ENCODE results near the gene TMEM178A. TPM values are rescaled to one million over a fixed set of nuclear protein-coding genes. Genes with fewer than 3 reads are reported as not detected.
A peak's percentile ranks its signal among the peaks of the same experiment; 100 is the strongest.

Gene TMEM178A
- total and polyA plus RNA-seq, 2 experiments from 2014 or later, result 0.32 TPM; not detected in 1

GRCh38 chr2:39732482-39732881 is 66.8 kb downstream of the TMEM178A start:
- no peaks in the 10 kb centered on the region for H3K27me3 ChIP-seq (replicated peaks; ENCODE audit: insufficient read depth)
- no peak overlapping the region for H2AFZ ChIP-seq
- DNase-seq, result peak; percentile 11
- in situ Hi-C loops (cut with MboI), result no loop called here
- WGBS, 2 experiments (ENCODE audit: low coverage in 1 of 2, low lambda C conversion rate in 2 of 2, missing lambda C conversion rate in 2 of 2), result 62 to 69% methylated on average over 1 of the region's 1 CpG
- peaks cover 24% of the 10 kb centered on the region for H3F3A ChIP-seq (ENCODE audit: insufficient read depth)
- no peaks in the 10 kb centered on the region for H3K9me2 ChIP-seq (ENCODE audit: insufficient read depth)
- no peak overlapping the region for H3K9ac ChIP-seq
- H3K4me2 ChIP-seq (ENCODE audit: unreplicated experiment), result no peak overlapping the region
- H3K36me3 ChIP-seq (ENCODE audit: low read depth), result peaks cover 17% of the 10 kb centered on the region
- TF ChIP-seq EZH2 (IDR thresholded peaks at IDR 0.05; ENCODE audit: insufficient read depth, poor library complexity, severe bottlenecking) (no peak), EZH2phosphoT487 (IDR thresholded peaks at IDR 0.05; ENCODE audit: insufficient read depth, low read depth) (no peak)
- no peaks in the 10 kb centered on the region for H4K20me1 ChIP-seq (ENCODE audit: insufficient read depth)
- peaks cover 21% of the 10 kb centered on the region for H3K4me1 ChIP-seq (ENCODE audit: insufficient read depth)
- peaks cover 19% of the 10 kb centered on the region for H3K79me2 ChIP-seq (ENCODE audit: insufficient read depth)
- H3K27ac ChIP-seq, result no peak overlapping the region
- H3K9me3 ChIP-seq (ENCODE audit: low read depth), result no peaks in the 10 kb centered on the region
- H3K4me3 ChIP-seq, result no peak overlapping the region

- H3K27ac ChIP-seq, result no peak overlapping the region
- H3K4me1 ChIP-seq (ENCODE audit: insufficient read depth), result peaks cover 26% of the 10 kb centered on the region
- no peak overlapping the region for H3K9ac ChIP-seq
- WGBS, 2 experiments (ENCODE audit: low coverage in 1 of 2, low lambda C conversion rate in 2 of 2, missing lambda C conversion rate in 2 of 2), result 70 to 76% methylated on average over 10 of the region's 10 CpGs
- H3K36me3 ChIP-seq (ENCODE audit: low read depth), result peaks cover 17% of the 10 kb centered on the region
- peak; percentile 51 for DNase-seq
- H3K79me2 ChIP-seq (ENCODE audit: insufficient read depth), result peaks cover 19% of the 10 kb centered on the region
- in situ Hi-C loops (cut with MboI), result no loop called here
- H3F3A ChIP-seq (ENCODE audit: insufficient read depth), result peaks cover 24% of the 10 kb centered on the region
- no peak overlapping the region for H2AFZ ChIP-seq
- H3K27me3 ChIP-seq (replicated peaks; ENCODE audit: insufficient read depth), result no peaks in the 10 kb centered on the region
- TF ChIP-seq EZH2 (IDR thresholded peaks at IDR 0.05; ENCODE audit: insufficient read depth, poor library complexity, severe bottlenecking) (no peak), EZH2phosphoT487 (IDR thresholded peaks at IDR 0.05; ENCODE audit: insufficient read depth, low read depth) (no peak)
- H3K9me2 ChIP-seq (ENCODE audit: insufficient read depth), result no peaks in the 10 kb centered on the region
- H3K4me2 ChIP-seq (ENCODE audit: unreplicated experiment), result no peak overlapping the region
- H3K9me3 ChIP-seq (ENCODE audit: low read depth), result no peaks in the 10 kb centered on the region
- no peaks in the 10 kb centered on the region for H4K20me1 ChIP-seq (ENCODE audit: insufficient read depth)
- no peak overlapping the region for H3K4me3 ChIP-seq
These were observed 67.5 kb downstream of the TMEM178A start for GRCh38 chr2:39733070-39733674.

GRCh38 chr2:39734445-39734844 is 68.7 kb downstream of the TMEM178A start:
- Histone ChIP-seq H3K36me3 (ENCODE audit: low read depth) (peaks cover 18% of the 10 kb centered on the region), H3K79me2 (ENCODE audit: insufficient read depth) (peaks cover 19% of the 10 kb centered on the region), H3K9me3 (ENCODE audit: low read depth) (no peaks in the 10 kb centered on the region), H3K4me2 (ENCODE audit: unreplicated experiment) (no peak overlapping the region), H3K9me2 (ENCODE audit: insufficient read depth) (no peaks in the 10 kb centered on the region), H3K27ac (no peak overlapping the region), H3K4me1 (ENCODE audit: insufficient read depth) (peaks cover 26% of the 10 kb centered on the region), H3F3A (ENCODE audit: insufficient read depth) (peaks cover 24% of the 10 kb centered on the region), H2AFZ (no peak overlapping the region), H3K27me3 (replicated peaks; ENCODE audit: insufficient read depth) (no peaks in the 10 kb centered on the region), H3K9ac (no peak overlapping the region), H4K20me1 (ENCODE audit: insufficient read depth) (no peaks in the 10 kb centered on the region), H3K4me3 (no peak overlapping the region)
- no peak for TF ChIP-seq EZH2phosphoT487 (IDR thresholded peaks at IDR 0.05; ENCODE audit: insufficient read depth, low read depth)
- no peak for TF ChIP-seq EZH2 (IDR thresholded peaks at IDR 0.05; ENCODE audit: insufficient read depth, poor library complexity, severe bottlenecking)
- in situ Hi-C loops (cut with MboI), result no loop called here
- no peak for DNase-seq

DNA sequence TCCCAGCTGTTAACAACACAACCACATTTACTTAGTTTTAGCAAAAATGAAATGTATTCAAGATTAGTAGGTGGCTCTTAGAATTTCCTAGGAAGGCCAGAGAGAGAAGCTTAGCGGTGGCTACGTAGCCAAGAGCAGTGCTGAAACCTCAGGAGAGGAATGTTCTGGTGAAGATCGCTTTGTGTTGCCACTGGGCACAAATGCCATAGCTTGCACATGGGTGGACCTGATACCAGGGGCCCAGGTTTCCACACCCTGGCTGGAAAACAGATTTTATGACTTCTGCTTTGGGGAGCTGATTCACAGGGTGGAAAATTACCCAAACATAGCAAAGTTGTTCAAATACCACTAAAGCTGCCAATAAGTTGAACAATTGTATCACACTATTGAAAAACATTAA is 69.9 kb downstream of the TMEM178A start:
- H4K20me1 ChIP-seq (ENCODE audit: insufficient read depth), result no peaks in the 10 kb centered on the region
- in situ Hi-C loops (cut with MboI), result no loop called here
- no peak overlapping the region for H3K4me3 ChIP-seq
- H3K9ac ChIP-seq, result no peak overlapping the region
- peak; percentile 36 for DNase-seq
- no peaks in the 10 kb centered on the region for H3K27me3 ChIP-seq (replicated peaks; ENCODE audit: insufficient read depth)
- peaks cover 19% of the 10 kb centered on the region for H3K79me2 ChIP-seq (ENCODE audit: insufficient read depth)
- peaks cover 26% of the 10 kb centered on the region for H3K4me1 ChIP-seq (ENCODE audit: insufficient read depth)
- peaks cover 22% of the 10 kb centered on the region for H3K36me3 ChIP-seq (ENCODE audit: low read depth)
- H3F3A ChIP-seq (ENCODE audit: insufficient read depth), result peaks cover 24% of the 10 kb centered on the region
- H3K9me2 ChIP-seq (ENCODE audit: insufficient read depth), result no peaks in the 10 kb centered on the region
- no peak for TF ChIP-seq EZH2phosphoT487 (IDR thresholded peaks at IDR 0.05; ENCODE audit: insufficient read depth, low read depth)
- no peak for TF ChIP-seq EZH2 (IDR thresholded peaks at IDR 0.05; ENCODE audit: insufficient read depth, poor library complexity, severe bottlenecking)
- H2AFZ ChIP-seq, result no peak overlapping the region
- peak overlapping the region; percentile 14 for H3K4me2 ChIP-seq (ENCODE audit: unreplicated experiment)
- WGBS, 2 experiments (ENCODE audit: low coverage in 1 of 2, low lambda C conversion rate in 2 of 2, missing lambda C conversion rate in 2 of 2), result 99 to 100% methylated on average over 3 of the region's 3 CpGs
- H3K27ac ChIP-seq, result peak overlapping the region; percentile 56
- no peaks in the 10 kb centered on the region for H3K9me3 ChIP-seq (ENCODE audit: low read depth)

Data from GM23248 (cell line).